ENCODE measurements around the gene RRP15.

Gene RRP15

GRCh38 chr1:218284917-218285635, at the start of gene RRP15:
Gene RRP15 (plus strand): TSS chr1:218285293. CDS start chr1:218285317, 24 bp downstream.
- peak; percentile 98 to 99 for ATAC-seq

- ATAC-seq, result no peak
Measured at GRCh38 chr1:218242171-218242570, 42.9 kb upstream of the RRP15 start.

GRCh38 chr1:218247339-218247738, 37.8 kb upstream of the RRP15 start:
- ATAC-seq, result no peak

GRCh38 chr1:218249338-218250140, 35.6 kb upstream of the RRP15 start:
- no peak for ATAC-seq

- ATAC-seq, result no peak
Measured at GRCh38 chr1:218250492-218250891, 34.6 kb upstream of the RRP15 start.

GRCh38 chr1:218254296-218254946, 30.7 kb upstream of the RRP15 start:
- ATAC-seq, result no peak

- no peak for ATAC-seq
Measured at GRCh38 chr1:218255090-218255489, 30.0 kb upstream of the RRP15 start.

- ATAC-seq, result no peak
Measured at GRCh38 chr1:218257371-218257770, 27.7 kb upstream of the RRP15 start.

GRCh38 chr1:218257971-218258370, 27.1 kb upstream of the RRP15 start:
- ATAC-seq, result no peak

- no peak for ATAC-seq
Measured at GRCh38 chr1:218259339-218259738, 25.8 kb upstream of the RRP15 start.

GRCh38 chr1:218259800-218260199, 25.3 kb upstream of the RRP15 start:
- ATAC-seq, result no peak

- ATAC-seq, result no peak
Measured at GRCh38 chr1:218262259-218262658, 22.8 kb upstream of the RRP15 start.

- no peak for ATAC-seq
Measured at GRCh38 chr1:218266356-218266755, 18.7 kb upstream of the RRP15 start.

GRCh38 chr1:218272366-218272765, 12.7 kb upstream of the RRP15 start:
- no peak for ATAC-seq

GRCh38 chr1:218273762-218274479, 11.2 kb upstream of the RRP15 start:
- no peak for ATAC-seq

GRCh38 chr1:218274511-218274910, 10.6 kb upstream of the RRP15 start:
- ATAC-seq, result no peak

- no peak for ATAC-seq
Measured at GRCh38 chr1:218275823-218276222, 9.3 kb upstream of the RRP15 start.

- no peak for ATAC-seq
Measured at GRCh38 chr1:218281285-218281684, 3.8 kb upstream of the RRP15 start.

GRCh38 chr1:218284377-218284916, 646 bp upstream of the RRP15 start:
- ATAC-seq, result no peak

- no peak for ATAC-seq
Measured at GRCh38 chr1:218292515-218292914, 7.4 kb downstream of the RRP15 start.

GRCh38 chr1:218294546-218294945, 9.5 kb downstream of the RRP15 start:
- ATAC-seq, result no peak

- ATAC-seq, result no peak
Measured at GRCh38 chr1:218296162-218296561, 11.1 kb downstream of the RRP15 start.

- no peak for ATAC-seq
Measured at GRCh38 chr1:218297461-218297860, 12.4 kb downstream of the RRP15 start.

Measured in activated CD4-positive, CD25-positive, alpha-beta regulatory T cell treated with anti-CD3 and anti-CD28 coated beads, Interleukin-2, amount 50 U/mL, for 24 hours (primary cell).